AG10803 (cell line): ENCODE data around the gene SERPINA7.
"Not testable (repeated sequence)": the region's sequence is repeated elsewhere in the genome, so short reads cannot be mapped to it uniquely, and the experiment has no call there.

Source experiments
- DNase-seq: peaks from one replicate; pipeline ENCODE4 v3.0.0; 2010; ENCODE audit warnings: low read depth
- H3K4me3 ChIP-seq: 2 replicates; pipeline ENCODE4 v1.5.1; 2011; ENCODE audit warnings: mild to moderate bottlenecking, low read length, control low read depth
- TF ChIP-seq, protein P1 (sequence below): conservative IDR thresholded peaks from 2 replicates; pipeline ENCODE4 v1.5.1; 2011; ENCODE audit warnings: mild to moderate bottlenecking, low read length, control low read depth, inconsistent platforms

SERPINA7 gene

DNA sequence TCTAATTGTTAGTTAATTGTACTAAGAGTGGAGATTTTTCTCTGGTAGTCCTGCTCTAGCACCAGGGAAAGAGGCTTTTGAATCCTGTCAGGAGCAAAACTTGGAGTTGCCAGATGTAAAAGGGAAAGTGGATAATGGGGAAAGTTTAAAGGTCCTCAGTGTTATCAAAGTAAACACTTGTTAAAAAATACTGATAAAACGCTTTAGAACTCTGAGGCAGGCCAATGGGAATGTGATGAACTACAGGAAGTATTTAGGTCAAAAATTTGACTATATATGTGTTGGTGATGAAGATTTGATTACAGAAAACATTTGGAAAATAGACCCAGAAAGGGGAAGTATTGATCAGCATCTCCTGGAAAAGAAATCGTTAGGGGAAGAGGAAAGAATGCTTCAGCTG lies 32.8 kb downstream of the SERPINA7 start:
- DNase-seq: no peak
- TF ChIP-seq, protein P1, sequence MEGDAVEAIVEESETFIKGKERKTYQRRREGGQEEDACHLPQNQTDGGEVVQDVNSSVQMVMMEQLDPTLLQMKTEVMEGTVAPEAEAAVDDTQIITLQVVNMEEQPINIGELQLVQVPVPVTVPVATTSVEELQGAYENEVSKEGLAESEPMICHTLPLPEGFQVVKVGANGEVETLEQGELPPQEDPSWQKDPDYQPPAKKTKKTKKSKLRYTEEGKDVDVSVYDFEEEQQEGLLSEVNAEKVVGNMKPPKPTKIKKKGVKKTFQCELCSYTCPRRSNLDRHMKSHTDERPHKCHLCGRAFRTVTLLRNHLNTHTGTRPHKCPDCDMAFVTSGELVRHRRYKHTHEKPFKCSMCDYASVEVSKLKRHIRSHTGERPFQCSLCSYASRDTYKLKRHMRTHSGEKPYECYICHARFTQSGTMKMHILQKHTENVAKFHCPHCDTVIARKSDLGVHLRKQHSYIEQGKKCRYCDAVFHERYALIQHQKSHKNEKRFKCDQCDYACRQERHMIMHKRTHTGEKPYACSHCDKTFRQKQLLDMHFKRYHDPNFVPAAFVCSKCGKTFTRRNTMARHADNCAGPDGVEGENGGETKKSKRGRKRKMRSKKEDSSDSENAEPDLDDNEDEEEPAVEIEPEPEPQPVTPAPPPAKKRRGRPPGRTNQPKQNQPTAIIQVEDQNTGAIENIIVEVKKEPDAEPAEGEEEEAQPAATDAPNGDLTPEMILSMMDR: no peak
- H3K4me3 ChIP-seq: no peak overlapping the region

DNA sequence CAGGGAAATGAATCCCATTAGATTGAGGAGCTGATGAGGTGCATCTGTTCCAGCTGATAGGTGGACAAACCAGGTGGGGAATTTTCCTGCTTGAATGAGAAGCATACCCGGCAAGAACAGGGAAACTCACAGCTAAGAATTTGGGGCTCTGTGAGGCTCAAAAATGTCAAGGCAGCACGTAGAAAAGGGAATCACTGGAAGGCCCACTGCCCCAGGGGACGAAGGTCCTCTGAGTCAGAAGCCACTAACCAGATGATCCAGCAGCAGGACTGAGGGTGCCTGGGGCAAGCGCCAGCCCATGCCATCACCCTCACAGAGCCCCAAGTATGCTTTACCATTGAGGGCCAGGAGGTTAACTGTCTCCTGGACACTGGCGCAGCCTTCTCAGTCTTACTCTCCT lies 37.9 kb downstream of the SERPINA7 start:
- H3K4me3 ChIP-seq, DNase-seq: not testable (repeated sequence)

DNA sequence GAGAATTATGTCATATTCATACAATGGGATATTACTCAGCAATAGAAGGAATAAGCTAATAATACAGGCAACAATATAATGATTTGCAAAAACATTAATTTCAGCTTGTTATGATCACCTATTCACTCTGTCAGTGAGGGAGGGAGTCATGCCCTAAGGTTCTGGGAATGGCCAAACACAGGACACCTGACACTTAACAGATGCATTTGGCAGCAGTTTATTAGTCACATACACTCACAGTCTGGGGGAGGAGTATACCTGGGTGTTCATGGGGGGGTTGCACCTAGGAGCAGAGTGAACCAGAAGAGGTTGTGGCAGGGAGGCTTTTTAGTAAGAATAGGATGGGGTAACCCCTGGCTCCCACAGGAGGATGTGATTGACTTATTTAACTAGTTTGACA lies 38.3 kb downstream of the SERPINA7 start:
- TF ChIP-seq, protein P1: no peak
- H3K4me3 ChIP-seq: no peak overlapping the region
- DNase-seq: no peak

DNA sequence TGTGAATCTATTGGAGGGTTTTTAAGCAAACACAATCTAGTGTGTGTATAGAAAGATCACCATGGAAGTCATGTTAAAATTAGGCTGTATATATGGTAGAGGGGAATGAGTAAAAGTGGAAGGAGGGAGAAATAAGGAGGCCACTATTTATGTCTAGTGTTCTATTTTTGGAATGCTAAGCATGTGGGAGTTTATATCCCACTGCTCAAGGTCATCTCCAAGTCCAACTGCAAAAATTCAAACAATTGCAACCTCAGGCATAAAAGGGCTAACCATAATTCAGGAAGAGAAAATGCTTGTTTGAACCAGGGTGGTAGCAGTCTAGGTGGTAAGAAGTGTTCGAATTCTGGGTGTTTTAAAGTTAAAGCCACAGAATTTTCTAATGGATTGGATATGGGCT lies 39.2 kb downstream of the SERPINA7 start:
- TF ChIP-seq, protein P1: no peak
- no peak overlapping the region for H3K4me3 ChIP-seq
- DNase-seq: no peak

DNA sequence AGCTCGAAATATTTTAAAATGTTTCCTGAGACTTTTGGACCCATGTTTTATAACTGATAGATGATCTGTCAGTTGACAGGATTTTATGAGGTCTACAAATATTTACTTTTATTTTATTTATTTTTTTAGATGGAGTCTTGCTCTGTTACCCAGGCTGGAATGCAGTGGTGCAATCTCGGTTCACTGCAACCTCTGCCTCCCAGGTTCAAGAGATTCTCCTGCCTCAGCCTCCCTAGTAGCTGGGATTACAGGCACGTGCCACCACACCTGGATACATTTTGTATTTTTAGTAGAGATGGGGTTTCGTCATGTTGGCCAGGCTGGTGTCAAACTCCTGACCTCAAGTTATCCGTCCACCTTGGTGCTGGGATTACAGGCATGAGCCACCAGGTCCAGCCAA lies 50.0 kb downstream of the SERPINA7 start:
- not testable (repeated sequence) for DNase-seq, H3K4me3 ChIP-seq
